DND-41 (cell line): Measurements from ENCODE around the gene DTX1.

Experiments used
- ATAC-seq: fragments of 200-7000 bp; cut with Tn5 transposase; 3 replicates; pipeline ENCODE4 v1.9.1; 2021; ENCODE audit warnings: low read depth; ENCODE audit not compliant: insufficient read depth
- DNase-seq: peaks from one replicate; pipeline ENCODE4 v3.0.0-alpha.2; 2020
- H2AFZ ChIP-seq: 2 replicates; pipeline ENCODE4 v1.6.0; 2012; ENCODE audit warnings: low read depth, low read length
- H3K27ac ChIP-seq: 2 replicates; pipeline ENCODE4 v1.5.1; 2012; ENCODE audit warnings: low read length, inconsistent platforms
- H3K27me3 ChIP-seq: fragments of 200-600 bp; sonication (generic); 2 replicates; pipeline ENCODE4 v1.6.0; 2012; ENCODE audit warnings: low read length, mild to moderate bottlenecking, inconsistent platforms; ENCODE audit not compliant: insufficient read depth, poor library complexity
- H3K36me3 ChIP-seq: 2 replicates; pipeline ENCODE4 v1.5.1; 2012; ENCODE audit warnings: low read length, inconsistent platforms; ENCODE audit not compliant: insufficient read depth
- H3K4me1 ChIP-seq: 2 replicates; pipeline ENCODE4 v1.5.1; 2012; ENCODE audit warnings: mild to moderate bottlenecking, low read length; ENCODE audit not compliant: insufficient read depth
- H3K4me2 ChIP-seq: 2 replicates; pipeline ENCODE4 v1.6.0; 2012; ENCODE audit warnings: mild to moderate bottlenecking, moderate library complexity, low read length, inconsistent platforms; ENCODE audit not compliant: insufficient read depth
- H3K4me3 ChIP-seq, 2 experiments: fragments of 200-600 bp in 1 of 2; shearing (Covaris generic) in 1 of 2; 2 replicates each; pipeline ENCODE4 v1.5.1; 2012 to 2016; ENCODE audit warnings: inconsistent platforms in 2 of 2, low read length in 2 of 2, mild to moderate bottlenecking in 2 of 2, low read depth in 1 of 2, moderate library complexity in 1 of 2
- H3K79me2 ChIP-seq: 2 replicates; pipeline ENCODE4 v1.6.0; 2012; ENCODE audit warnings: low read length, inconsistent platforms; ENCODE audit not compliant: insufficient read depth
- H3K9ac ChIP-seq: 2 replicates; pipeline ENCODE4 v1.6.0; 2012; ENCODE audit warnings: low read depth, mild to moderate bottlenecking, inconsistent platforms, low read length, moderate library complexity
- H3K9me3 ChIP-seq: 2 replicates; pipeline ENCODE4 v1.5.1; 2012; ENCODE audit warnings: low read length, moderate library complexity, mild to moderate bottlenecking, inconsistent platforms; ENCODE audit not compliant: insufficient read depth, severe bottlenecking
- H4K20me1 ChIP-seq: 2 replicates; pipeline ENCODE4 v1.6.0; 2012; ENCODE audit warnings: low read length; ENCODE audit not compliant: insufficient read depth
- CTCF ChIP-seq: IDR thresholded peaks from 2 replicates; pipeline ENCODE4 v1.5.1; 2012; ENCODE audit warnings: borderline replicate concordance, low read length, moderate library complexity, mild to moderate bottlenecking; ENCODE audit not compliant: poor library complexity, severe bottlenecking; ENCODE audit errors: extremely low read depth
- EZH2 ChIP-seq: IDR thresholded peaks from 3 replicates; pipeline ENCODE4 v1.6.1; 2012; ENCODE audit warnings: borderline replicate concordance, low read depth, mild to moderate bottlenecking, moderate library complexity, low read length, inconsistent platforms; ENCODE audit not compliant: severe bottlenecking

DTX1 gene

GRCh38 chr12:113134071-113134470 lies 77.5 kb downstream of the DTX1 start:
- Histone ChIP-seq H3K9ac (no peak overlapping the region), H3K79me2 (no peaks in the 10 kb centered on the region), H3K4me1 (peaks cover 2% of the 10 kb centered on the region; the same call in 1 of the 2 replicates), H3K27ac (no peak overlapping the region), H3K36me3 (no peaks in the 10 kb centered on the region), H3K4me2 (no peak overlapping the region), H2AFZ (no peak overlapping the region), H3K27me3 (no peaks in the 10 kb centered on the region), H3K4me3 (no peak overlapping the region), H3K9me3 (no peaks in the 10 kb centered on the region), H4K20me1 (no peaks in the 10 kb centered on the region)
- ATAC-seq = no peak
- no peak for DNase-seq
- no peak for TF ChIP-seq CTCF
- no peak for TF ChIP-seq EZH2

GRCh38 chr12:113134521-113134951 lies 78.0 kb downstream of the DTX1 start:
- DNase-seq (no peak), ATAC-seq (no peak)
- Histone ChIP-seq H3K36me3 (no peaks in the 10 kb centered on the region), H2AFZ (no peak overlapping the region), H3K27me3 (no peaks in the 10 kb centered on the region), H4K20me1 (no peaks in the 10 kb centered on the region), H3K9ac (no peak overlapping the region), H3K4me2 (no peak overlapping the region), H3K4me1 (no peaks in the 10 kb centered on the region), H3K4me3 (no peak overlapping the region), H3K79me2 (no peaks in the 10 kb centered on the region), H3K27ac (no peak overlapping the region), H3K9me3 (no peaks in the 10 kb centered on the region)
- TF ChIP-seq CTCF (no peak), EZH2 (no peak)

- H3K4me3 ChIP-seq = no peak within 1 kb of the TSS
- H4K20me1 ChIP-seq = no peaks in the 10 kb centered on the region
- H3K4me1 ChIP-seq = no peaks in the 10 kb centered on the region
- H3K4me2 ChIP-seq = no peak within 1 kb of the TSS
- H3K27me3 ChIP-seq = no peaks in the 10 kb centered on the region
- no peak for ATAC-seq
- H2AFZ ChIP-seq = no peak within 1 kb of the TSS
- DNase-seq = no peak
- H3K9me3 ChIP-seq = no peaks in the 10 kb centered on the region
- TF ChIP-seq CTCF (no peak), EZH2 (no peak)
- H3K27ac ChIP-seq = no peak within 1 kb of the TSS
- no peaks in the 10 kb centered on the region for H3K36me3 ChIP-seq
- no peak within 1 kb of the TSS for H3K9ac ChIP-seq
- H3K79me2 ChIP-seq = no peaks in the 10 kb centered on the region
These were observed 78.9 kb downstream of the DTX1 start, which contains the start of gene RASAL1 for GRCh38 chr12:113135178-113136127. Gene RASAL1, minus strand, starts transcription at chr12:113135761. Its CDS starts 299 bp downstream, at chr12:113135462.
